ENCODE measurements around the gene GULP1. TPM values are rescaled to one million over a fixed set of nuclear protein-coding genes. Genes with fewer than 3 reads are reported as not detected.

The GULP1 gene
- total and polyA plus RNA-seq, 7 donors, result 3.5 to 56.1 (median 50.9) TPM

DNA sequence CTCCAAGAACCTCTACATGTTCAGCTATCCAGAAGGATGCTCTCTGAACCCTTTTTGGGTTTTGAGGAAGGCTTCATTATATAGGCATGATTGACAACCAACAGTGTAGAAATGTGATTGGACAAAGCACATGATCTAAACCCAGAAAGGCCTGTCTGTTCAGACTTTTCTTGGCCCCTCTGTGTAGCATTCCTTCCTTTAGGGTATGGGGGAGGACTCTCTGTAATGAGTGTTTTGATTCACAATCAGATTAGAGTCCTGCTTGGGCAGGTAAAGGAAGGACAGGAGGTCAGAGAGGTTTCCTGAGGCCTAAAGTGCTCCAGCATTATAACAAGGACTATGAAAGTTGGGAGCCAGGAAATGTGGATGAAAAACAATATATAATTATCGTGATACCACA lies 13.6 kb downstream of the GULP1 start:
- no peak for DNase-seq
- TF ChIP-seq, protein P1, sequence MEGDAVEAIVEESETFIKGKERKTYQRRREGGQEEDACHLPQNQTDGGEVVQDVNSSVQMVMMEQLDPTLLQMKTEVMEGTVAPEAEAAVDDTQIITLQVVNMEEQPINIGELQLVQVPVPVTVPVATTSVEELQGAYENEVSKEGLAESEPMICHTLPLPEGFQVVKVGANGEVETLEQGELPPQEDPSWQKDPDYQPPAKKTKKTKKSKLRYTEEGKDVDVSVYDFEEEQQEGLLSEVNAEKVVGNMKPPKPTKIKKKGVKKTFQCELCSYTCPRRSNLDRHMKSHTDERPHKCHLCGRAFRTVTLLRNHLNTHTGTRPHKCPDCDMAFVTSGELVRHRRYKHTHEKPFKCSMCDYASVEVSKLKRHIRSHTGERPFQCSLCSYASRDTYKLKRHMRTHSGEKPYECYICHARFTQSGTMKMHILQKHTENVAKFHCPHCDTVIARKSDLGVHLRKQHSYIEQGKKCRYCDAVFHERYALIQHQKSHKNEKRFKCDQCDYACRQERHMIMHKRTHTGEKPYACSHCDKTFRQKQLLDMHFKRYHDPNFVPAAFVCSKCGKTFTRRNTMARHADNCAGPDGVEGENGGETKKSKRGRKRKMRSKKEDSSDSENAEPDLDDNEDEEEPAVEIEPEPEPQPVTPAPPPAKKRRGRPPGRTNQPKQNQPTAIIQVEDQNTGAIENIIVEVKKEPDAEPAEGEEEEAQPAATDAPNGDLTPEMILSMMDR (IDR thresholded peaks at IDR 0.05), result no peak
- TF ChIP-seq POLR2A (IDR thresholded peaks at IDR 0.05), result no peak
- no peak for TF ChIP-seq EP300 (IDR thresholded peaks at IDR 0.05)
- TF ChIP-seq POLR2AphosphoS5 (IDR thresholded peaks at IDR 0.05), result no peak
- H3K27me3 ChIP-seq, result no peaks in the 10 kb centered on the region
- H3K36me3 ChIP-seq, result no peaks in the 10 kb centered on the region
- peaks cover 0 to 15% (median 6%) of the 10 kb centered on the region in 4 donors for H3K4me1 ChIP-seq
- H3K9me3 ChIP-seq, result no peaks in the 10 kb centered on the region
- WGBS, 2 donors, result 91 to 95% methylated on average over 1 of the region's 1 CpG
- no peak overlapping the region for H3K4me3 ChIP-seq
- intact Hi-C loops (cut with DNase I), result no loop called here
- H3K27ac ChIP-seq, result no peak overlapping the region

DNA sequence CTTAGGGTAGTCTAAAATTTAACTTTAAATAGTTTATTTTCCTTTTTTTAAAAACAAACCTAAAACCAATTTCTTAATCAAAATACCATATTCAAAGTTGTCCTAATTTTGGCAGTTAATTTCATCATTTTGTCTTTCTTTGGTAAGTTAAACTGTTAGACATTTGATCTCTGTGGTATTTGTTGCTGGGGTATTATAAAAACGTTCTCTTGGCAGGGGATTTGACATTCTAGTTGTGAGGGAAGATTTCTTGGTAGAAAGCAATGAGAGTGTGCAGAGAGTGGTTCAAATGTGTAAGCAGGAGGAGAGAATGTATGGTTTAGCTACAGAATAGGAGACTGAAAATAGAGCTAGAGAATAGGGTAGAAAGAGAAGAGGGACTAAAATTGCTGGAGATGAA lies 14.6 kb downstream of the GULP1 start:
- no peaks in the 10 kb centered on the region for H3K9me3 ChIP-seq
- peaks cover 0 to 15% (median 6%) of the 10 kb centered on the region in 4 donors for H3K4me1 ChIP-seq
- no peaks in the 10 kb centered on the region for H3K27me3 ChIP-seq
- TF ChIP-seq EP300 (IDR thresholded peaks at IDR 0.05), result no peak
- H3K27ac ChIP-seq, result no peak overlapping the region
- no peak for DNase-seq
- H3K36me3 ChIP-seq, result no peaks in the 10 kb centered on the region
- H3K4me3 ChIP-seq, result no peak overlapping the region
- intact Hi-C loops (cut with DNase I), result no loop called here
- 33 to 42% methylated on average over 1 of the region's 1 CpG for WGBS, 2 donors

DNA sequence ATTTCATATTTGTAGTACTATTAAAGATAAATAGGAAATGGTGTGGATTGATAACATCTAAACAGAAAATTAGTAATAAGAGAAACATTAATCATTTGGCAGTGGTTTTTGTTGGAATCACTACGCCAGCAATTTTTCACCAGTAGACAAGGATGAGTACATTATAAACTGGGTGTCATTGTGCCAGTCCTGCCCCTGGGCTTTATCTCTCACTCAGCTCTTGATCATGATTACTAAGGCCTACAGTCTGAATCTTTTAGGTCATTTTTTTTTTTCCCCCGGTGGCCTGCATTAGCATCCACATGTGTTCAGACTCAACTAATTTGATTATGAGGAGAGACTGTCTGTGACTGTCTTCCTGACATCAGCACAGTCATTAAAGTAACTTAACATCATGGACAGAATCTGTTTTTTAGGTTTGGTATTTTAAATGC lies 16.2 kb downstream of the GULP1 start:
- DNase-seq, result no peak
- TF ChIP-seq EP300 (IDR thresholded peaks at IDR 0.05), result no peak
- TF ChIP-seq POLR2AphosphoS5 (IDR thresholded peaks at IDR 0.05), result no peak
- no peak for TF ChIP-seq POLR2A (IDR thresholded peaks at IDR 0.05)
- TF ChIP-seq, protein P1 (IDR thresholded peaks at IDR 0.05), result no peak
- 86 to 97% methylated on average over 2 of the region's 2 CpGs for WGBS, 2 donors

DNA sequence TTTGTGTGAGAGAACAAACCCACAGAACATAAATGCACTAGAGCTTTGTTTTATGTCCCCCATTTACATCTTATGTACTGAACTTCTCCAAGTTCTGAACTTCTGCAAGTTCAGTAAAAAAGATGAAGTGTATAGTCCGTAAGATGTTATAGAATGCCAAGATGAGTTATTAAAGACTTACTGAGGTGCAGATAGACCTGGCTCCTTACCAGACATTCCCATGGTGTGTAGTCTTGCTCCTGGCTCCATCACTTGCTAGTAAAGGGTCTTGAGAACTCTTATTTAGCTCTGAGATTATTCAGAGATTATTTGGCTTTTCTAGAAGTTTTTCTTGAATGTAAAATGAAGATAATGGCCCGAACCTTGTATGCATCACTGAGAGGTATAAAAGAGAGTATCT lies 16.8 kb downstream of the GULP1 start:
- TF ChIP-seq, protein P1 (IDR thresholded peaks at IDR 0.05), result no peak
- TF ChIP-seq POLR2A (IDR thresholded peaks at IDR 0.05), result no peak
- no peak for TF ChIP-seq EP300 (IDR thresholded peaks at IDR 0.05)
- no peak for TF ChIP-seq POLR2AphosphoS5 (IDR thresholded peaks at IDR 0.05)
- Histone ChIP-seq H3K27ac (no peak overlapping the region), H3K4me1 (peaks cover 0 to 15% (median 5%) of the 10 kb centered on the region in 4 donors), H3K36me3 (no peaks in the 10 kb centered on the region), H3K27me3 (no peaks in the 10 kb centered on the region), H3K9me3 (no peaks in the 10 kb centered on the region), H3K4me3 (no peak overlapping the region)
- intact Hi-C loops (cut with DNase I), result no loop called here
- 40 to 61% methylated on average over 2 of the region's 2 CpGs for WGBS, 2 donors
- no peak for DNase-seq

More for the DNA sequence above, 16.2 kb downstream of the GULP1 start:
- H3K4me3 ChIP-seq, result no peak overlapping the region
- H3K9me3 ChIP-seq, result no peaks in the 10 kb centered on the region
- H3K27ac ChIP-seq, result no peak overlapping the region
- H3K36me3 ChIP-seq, result no peaks in the 10 kb centered on the region
- peaks cover 0 to 15% (median 6%) of the 10 kb centered on the region in 4 donors for H3K4me1 ChIP-seq
- no peaks in the 10 kb centered on the region for H3K27me3 ChIP-seq
- intact Hi-C loops (cut with DNase I), result no loop called here

DNA sequence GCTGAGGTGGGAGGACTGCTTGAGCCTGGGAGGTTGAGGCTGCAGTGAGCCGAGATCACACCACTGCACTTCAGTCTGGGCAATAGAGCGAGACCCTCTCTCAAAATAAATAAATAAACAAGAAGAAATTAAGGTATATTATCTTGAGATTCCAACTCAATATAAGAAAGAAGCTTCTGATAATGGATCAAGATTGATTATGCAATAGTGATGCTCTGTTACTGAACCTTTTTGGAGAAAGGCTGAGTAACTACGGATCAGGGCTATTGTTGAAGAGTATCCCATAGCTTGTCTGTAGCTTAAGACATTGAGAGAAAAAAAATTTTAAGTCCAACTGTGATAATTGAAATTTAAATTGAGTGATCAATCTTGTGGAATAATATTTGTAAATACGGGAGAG lies 17.7 kb downstream of the GULP1 start:
- no peak for DNase-seq
- intact Hi-C loops (cut with DNase I), result no loop called here
- peaks cover 0 to 15% (median 3%) of the 10 kb centered on the region in 4 donors for H3K4me1 ChIP-seq
- TF ChIP-seq POLR2A (IDR thresholded peaks at IDR 0.05) (no peak), EP300 (IDR thresholded peaks at IDR 0.05) (no peak), POLR2AphosphoS5 (IDR thresholded peaks at IDR 0.05) (no peak)
- TF ChIP-seq, protein P1 (IDR thresholded peaks at IDR 0.05), result no peak
- WGBS, 2 donors, result 88 to 92% methylated on average over 4 of the region's 4 CpGs
- H3K27ac ChIP-seq, result no peak overlapping the region
- no peaks in the 10 kb centered on the region for H3K27me3 ChIP-seq
- no peaks in the 10 kb centered on the region for H3K36me3 ChIP-seq
- no peak overlapping the region for H3K4me3 ChIP-seq
- no peaks in the 10 kb centered on the region for H3K9me3 ChIP-seq
